ENCODE data around the gene ZFP36L2.

- TF ChIP-seq, protein P1, sequence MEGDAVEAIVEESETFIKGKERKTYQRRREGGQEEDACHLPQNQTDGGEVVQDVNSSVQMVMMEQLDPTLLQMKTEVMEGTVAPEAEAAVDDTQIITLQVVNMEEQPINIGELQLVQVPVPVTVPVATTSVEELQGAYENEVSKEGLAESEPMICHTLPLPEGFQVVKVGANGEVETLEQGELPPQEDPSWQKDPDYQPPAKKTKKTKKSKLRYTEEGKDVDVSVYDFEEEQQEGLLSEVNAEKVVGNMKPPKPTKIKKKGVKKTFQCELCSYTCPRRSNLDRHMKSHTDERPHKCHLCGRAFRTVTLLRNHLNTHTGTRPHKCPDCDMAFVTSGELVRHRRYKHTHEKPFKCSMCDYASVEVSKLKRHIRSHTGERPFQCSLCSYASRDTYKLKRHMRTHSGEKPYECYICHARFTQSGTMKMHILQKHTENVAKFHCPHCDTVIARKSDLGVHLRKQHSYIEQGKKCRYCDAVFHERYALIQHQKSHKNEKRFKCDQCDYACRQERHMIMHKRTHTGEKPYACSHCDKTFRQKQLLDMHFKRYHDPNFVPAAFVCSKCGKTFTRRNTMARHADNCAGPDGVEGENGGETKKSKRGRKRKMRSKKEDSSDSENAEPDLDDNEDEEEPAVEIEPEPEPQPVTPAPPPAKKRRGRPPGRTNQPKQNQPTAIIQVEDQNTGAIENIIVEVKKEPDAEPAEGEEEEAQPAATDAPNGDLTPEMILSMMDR (IDR thresholded peaks at IDR 0.05 in 8 of 11, conservative IDR thresholded peaks at IDR 0.05 in 3 of 11), result no peak
- TF ChIP-seq POLR2A (IDR thresholded peaks at IDR 0.05) (no peak), POLR2AphosphoS5 (IDR thresholded peaks at IDR 0.05) (no peak)
Measured at GRCh38 chr2:43270930-43271615, 44.7 kb upstream of the ZFP36L2 start.

All from spleen (tissue), 7 donors.